ENCODE results near the gene SETD3.

DNA sequence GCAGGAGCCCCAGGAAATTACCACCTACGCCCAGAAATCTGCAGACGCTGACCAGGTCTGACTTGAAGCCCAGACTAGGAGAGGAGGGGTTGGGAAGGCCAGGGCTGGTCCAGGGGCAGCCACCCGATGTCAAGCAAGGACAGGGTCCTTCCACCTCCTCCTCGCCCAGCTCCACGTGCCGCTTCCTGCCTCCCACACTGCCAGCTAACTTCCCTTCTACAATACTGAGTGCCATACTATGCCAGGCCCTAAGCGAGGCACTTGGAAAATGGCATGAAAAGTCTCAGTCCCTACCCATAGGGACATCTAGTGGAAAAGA lies 71.7 kb downstream of the SETD3 start:
- no peak for TF ChIP-seq CTCF (IDR thresholded peaks at IDR 0.05)
- TF ChIP-seq POLR2AphosphoS5 (IDR thresholded peaks at IDR 0.05): no peak
- TF ChIP-seq POLR2A (IDR thresholded peaks at IDR 0.05): no peak
- TF ChIP-seq EP300 (IDR thresholded peaks at IDR 0.05): no peak

All from upper lobe of left lung (tissue), 4 donors.